Adrenal gland (tissue), 12 donors: ENCODE data around the gene CCR3. TPM values are rescaled to one million over a fixed set of nuclear protein-coding genes. Genes with fewer than 3 reads are reported as not detected.
A peak's percentile ranks its signal among the peaks of the same experiment; 100 is the strongest.

ENCODE experiments used
- DNase-seq, 7 donors: peaks; one replicate each; pipeline ENCODE4 v3.0.0-alpha.2; 2019 to 2020
- H3K27ac ChIP-seq, 5 donors: fragments of 200-600 bp; sonication (generic) in 4 of 5; 1 replicate in 3 of 5; 2 replicates in 2 of 5; pipeline versions ENCODE4 v1.5.1 to v1.8.0; 2016 to 2020; ENCODE audit warnings: mild to moderate bottlenecking in 1 of 5
- H3K27me3 ChIP-seq: fragments of 200-600 bp; 2 replicates; pipeline ENCODE4 v1.8.0; 2021
- H3K36me3 ChIP-seq, 2 donors: fragments of 200-600 bp; replicated peaks in 1 of 2; 1 replicate in 1 of 2; 2 replicates in 1 of 2; pipeline versions ENCODE4 v1.5.1 to v1.8.0; 2018 to 2022
- H3K4me1 ChIP-seq, 2 donors: fragments of 200-600 bp; replicated peaks in 1 of 2; 1 replicate in 1 of 2; 2 replicates in 1 of 2; pipeline versions ENCODE4 v1.5.1 to v1.8.0; 2018 to 2021
- H3K4me3 ChIP-seq, 4 donors: fragments of 200-600 bp; sonication (generic) in 3 of 4; one replicate each; pipeline ENCODE4 v1.5.1; 2016 to 2018
- H3K9me3 ChIP-seq, 3 donors: fragments of 200-600 bp; sonication (generic) in 1 of 3; replicated peaks in 1 of 3; 1 replicate in 2 of 3; 2 replicates in 1 of 3; pipeline versions ENCODE4 v1.5.1 to v1.8.0; 2016 to 2021
- CTCF ChIP-seq, 6 experiments: fragments of 450-650 bp in 4 of 6; fragments of 200-600 bp in 2 of 6; sonication (generic) in 1 of 6; IDR thresholded peaks; 1 replicate in 5 of 6; 2 replicates in 1 of 6; pipeline versions ENCODE4 v1.5.1 to v1.8.0; 2016 to 2021; ENCODE audit warnings: antibody characterized with exemption in 6 of 6, mild to moderate bottlenecking in 2 of 6, moderate library complexity in 1 of 6
- POLR2A ChIP-seq, 2 donors: fragments of 450-650 bp; IDR thresholded peaks; one replicate each; pipeline ENCODE4 v1.6.1; 2017; ENCODE audit warnings: antibody characterized with exemption in 2 of 2, mild to moderate bottlenecking in 2 of 2, moderate library complexity in 1 of 2
- WGBS, 4 donors: extraction: QIAGEN DNeasy Blood & Tissue Kit in 2 of 4; methylation state at CpG; one replicate each; pipeline versions ENCODE4 v1.1.5 to v1.1.7; 2013 to 2017; 5-methylcytosine and 5-hydroxymethylcytosine counted together
- intact Hi-C, 2 donors: fragments of 100-400 bp; cut with DNase I; formaldehyde crosslinking; loops; one replicate each; pipeline versions ENCODE4 v1.14.1 to v1.15.0; 2022 to 2023
- polyA plus RNA-seq, 3 donors: library from polyadenylated mRNA; stranded (reverse); fragments of 200-250 nt in 2 of 3; fragments of 350-450 nt in 1 of 3; fragmentation: Illumina TruSeq in 1 of 3; extraction: RNeasy Lipid Tissue Mini Kit (QIAGEN cat#74804) in 1 of 3; gene quantifications; one replicate each; pipeline ENCODE4 v1.2.3, GENCODE V29; 2013 to 2014
- total RNA-seq, 9 donors: library from RNA; depleted of rRNA in 4 of 9; stranded (reverse); fragments of >200 nt in 4 of 9; fragments of 120-200 nt in 1 of 9; fragmentation: NEBNext Ultra II Directional in 1 of 9; extraction: Animal tissue kit (Norgen Biotek cat#: 25700) in 1 of 9; gene quantifications; one replicate each; pipeline versions ENCODE4 v1.1.0 to v1.2.4, GENCODE V29; 2013 to 2023
- donor health status: healthy with polysubstance abuse.
- donor health status: Bipolar disorder and iron deficiency.
- donor health status: DM: yes; HTN: yes; CAD: no.
- donor health status: DM: no; HTN: no; CAD: no.
- donor health status: DM: no; HTN: no; CAD: no.
- donor health status: DM: yes; HTN: yes; CAD: no.

The CCR3 gene
- total and polyA plus RNA-seq, 12 donors, result 0.07 TPM; not detected in 11

- peak overlapping the region in 1 of 5 donors; percentile 65 for H3K27ac ChIP-seq
- H3K4me1 ChIP-seq, result no peaks in the 10 kb centered on the region
- H3K27me3 ChIP-seq, result no peaks in the 10 kb centered on the region
- WGBS, 4 donors, result 53 to 63% (median 56%) methylated on average over 3 of the region's 3 CpGs
- no peaks in the 10 kb centered on the region for H3K9me3 ChIP-seq
- H3K36me3 ChIP-seq, result no peaks in the 10 kb centered on the region
- no peak for DNase-seq
- no peak for TF ChIP-seq CTCF (IDR thresholded peaks at IDR 0.05)
- TF ChIP-seq POLR2A (IDR thresholded peaks at IDR 0.05), result no peak
- intact Hi-C loops, result no loop called here
- no peak overlapping the region for H3K4me3 ChIP-seq
Observed at GRCh38 chr3:46300461-46300789, 58.2 kb downstream of the CCR3 start.

- Histone ChIP-seq H3K4me3 (no peak overlapping the region), H3K36me3 (no peaks in the 10 kb centered on the region), H3K9me3 (no peaks in the 10 kb centered on the region), H3K27me3 (no peaks in the 10 kb centered on the region), H3K27ac (peak overlapping the region in 2 of 5 donors; percentile 43 to 73), H3K4me1 (no peaks in the 10 kb centered on the region)
- peak in 1 of 7 donors; percentile 9 for DNase-seq
- intact Hi-C loops, result no loop called here
- TF ChIP-seq POLR2A (IDR thresholded peaks at IDR 0.05) (no peak), CTCF (IDR thresholded peaks at IDR 0.05) (no peak)
- 61 to 78% (median 64%) methylated on average over 7 of the region's 7 CpGs for WGBS, 4 donors
Observed at GRCh38 chr3:46301122-46301835, 59.0 kb downstream of the CCR3 start.

- Histone ChIP-seq H3K4me1 (no peaks in the 10 kb centered on the region), H3K9me3 (no peaks in the 10 kb centered on the region), H3K27me3 (no peaks in the 10 kb centered on the region), H3K27ac (no peak overlapping the region), H3K36me3 (no peaks in the 10 kb centered on the region), H3K4me3 (no peak overlapping the region)
- 68 to 81% (median 76%) methylated on average over 3 of the region's 3 CpGs for WGBS, 4 donors
- TF ChIP-seq POLR2A (IDR thresholded peaks at IDR 0.05) (no peak), CTCF (IDR thresholded peaks at IDR 0.05) (no peak)
- intact Hi-C loops, result no loop called here
- DNase-seq, result no peak
Observed at GRCh38 chr3:46303240-46303639, 61.0 kb downstream of the CCR3 start.

- Histone ChIP-seq H3K9me3 (no peaks in the 10 kb centered on the region), H3K4me3 (no peak overlapping the region), H3K27ac (no peak overlapping the region), H3K27me3 (peaks cover 5% of the 10 kb centered on the region), H3K4me1 (no peaks in the 10 kb centered on the region), H3K36me3 (no peaks in the 10 kb centered on the region)
- intact Hi-C loops, result no loop called here
- no peak for DNase-seq
- 69 to 85% (median 79%) methylated on average over 3 of the region's 3 CpGs for WGBS, 4 donors
- TF ChIP-seq POLR2A (IDR thresholded peaks at IDR 0.05), result no peak
- TF ChIP-seq CTCF (IDR thresholded peaks at IDR 0.05), result no peak
Observed at GRCh38 chr3:46304739-46305138, 62.5 kb downstream of the CCR3 start.
